Testis (tissue), 3 donors: ENCODE results near the gene WNT11. TPM values are rescaled to one million over a fixed set of nuclear protein-coding genes. Genes with fewer than 3 reads are reported as not detected.

Experiments used
- DNase-seq: peaks from one replicate; pipeline ENCODE4 v3.0.0-alpha.2; 2019
- H3K27ac ChIP-seq, 2 donors: fragments of 200-600 bp; sonication (generic); one replicate each; pipeline ENCODE4 v1.5.1; 2019
- H3K27me3 ChIP-seq: fragments of 200-600 bp; sonication (generic); one replicate; pipeline ENCODE4 v1.5.1; 2019
- H3K36me3 ChIP-seq: fragments of 200-600 bp; sonication (generic); one replicate; pipeline ENCODE4 v1.5.1; 2017; ENCODE audit warnings: low read depth; ENCODE audit errors: missing control alignments
- H3K4me1 ChIP-seq: fragments of 200-600 bp; sonication (generic); one replicate; pipeline ENCODE4 v1.5.1; 2019
- H3K4me3 ChIP-seq, 2 donors: fragments of 200-600 bp; sonication (generic); one replicate each; pipeline ENCODE4 v1.5.1; 2017 to 2019
- H3K9me3 ChIP-seq: fragments of 200-600 bp; sonication (generic); one replicate; pipeline ENCODE4 v1.5.1; 2017
- CTCF ChIP-seq, 3 experiments: fragments of 450-650 bp in 2 of 3; fragments of 200-600 bp in 1 of 3; sonication (generic) in 1 of 3; IDR thresholded peaks; one replicate each; pipeline ENCODE4 v1.5.1; 2016 to 2019; ENCODE audit warnings: antibody characterized with exemption in 3 of 3, mild to moderate bottlenecking in 2 of 3, moderate library complexity in 1 of 3
- POLR2A ChIP-seq: fragments of 450-650 bp; IDR thresholded peaks from one replicate; pipeline ENCODE4 v1.6.1; 2017; ENCODE audit warnings: antibody characterized with exemption, mild to moderate bottlenecking, moderate library complexity
- WGBS, 2 donors: methylation state at CpG; one replicate each; pipeline ENCODE4 v1.1.5; 2018; 5-methylcytosine and 5-hydroxymethylcytosine counted together
- intact Hi-C: fragments of 100-400 bp; cut with DNase I; formaldehyde crosslinking; loops from one replicate; pipeline ENCODE4 v1.15.1; 2023; ENCODE audit warnings: low total_unique reads
- polyA plus RNA-seq: library from polyadenylated mRNA; stranded (reverse); fragments of 350-450 nt; fragmentation: Illumina TruSeq; extraction: RNeasy Lipid Tissue Mini Kit (QIAGEN cat#74804); gene quantifications from one replicate; pipeline ENCODE4 v1.2.3, GENCODE V29; 2014; ENCODE audit warnings: low read depth, low replicate concordance; ENCODE audit not compliant: insufficient read depth
- total RNA-seq, 2 donors: library from RNA; depleted of rRNA; stranded (reverse); fragments of >200 nt; gene quantifications; one replicate each; pipeline ENCODE4 v1.2.3, GENCODE V29; 2016

WNT11 gene
- total and polyA plus RNA-seq, 3 donors from 2014 or later: 2.7 to 4.3 (median 2.8) TPM

- no peak for TF ChIP-seq CTCF (IDR thresholded peaks at IDR 0.05)
- no peak for TF ChIP-seq POLR2A
- H3K27ac ChIP-seq: no peak overlapping the region
- H3K27me3 ChIP-seq: no peaks in the 10 kb centered on the region
- DNase-seq: no peak
- no peaks in the 10 kb centered on the region for H3K4me1 ChIP-seq
- no peaks in the 10 kb centered on the region for H3K9me3 ChIP-seq
- 94 to 97% methylated on average over 4 to 11 of the region's 11 CpGs for WGBS, 2 donors
- intact Hi-C loops: no loop called here
- no peaks in the 10 kb centered on the region for H3K36me3 ChIP-seq
- no peak overlapping the region for H3K4me3 ChIP-seq
These were observed 40.1 kb upstream of the WNT11 start for GRCh38 chr11:76246271-76246933.

GRCh38 chr11:76245720-76246119, 39.4 kb upstream of the WNT11 start:
- WGBS, 2 donors: 69 to 80% methylated on average over 2 of the region's 2 CpGs

GRCh38 chr11:76244316-76244851, 38.1 kb upstream of the WNT11 start:
- TF ChIP-seq CTCF (IDR thresholded peaks at IDR 0.05) (no peak), POLR2A (no peak)
- Histone ChIP-seq H3K27ac (no peak overlapping the region), H3K9me3 (no peaks in the 10 kb centered on the region), H3K27me3 (no peaks in the 10 kb centered on the region), H3K36me3 (no peaks in the 10 kb centered on the region), H3K4me1 (no peaks in the 10 kb centered on the region), H3K4me3 (no peak overlapping the region)
- 77% methylated on average over 4 of the region's 4 CpGs for WGBS, 2 donors
- no peak for DNase-seq
- intact Hi-C loops: no loop called here

More at GRCh38 chr11:76245720-76246119, 39.4 kb upstream of the WNT11 start:
- H3K4me3 ChIP-seq: no peak overlapping the region
- intact Hi-C loops: no loop called here
- H3K9me3 ChIP-seq: no peaks in the 10 kb centered on the region
- no peaks in the 10 kb centered on the region for H3K36me3 ChIP-seq
- no peak for TF ChIP-seq CTCF (IDR thresholded peaks at IDR 0.05)
- no peak for TF ChIP-seq POLR2A
- no peak for DNase-seq
- no peak overlapping the region for H3K27ac ChIP-seq
- no peaks in the 10 kb centered on the region for H3K27me3 ChIP-seq
- no peaks in the 10 kb centered on the region for H3K4me1 ChIP-seq

- no peaks in the 10 kb centered on the region for H3K36me3 ChIP-seq
- H3K4me3 ChIP-seq: no peak overlapping the region
- WGBS, 2 donors: 89 to 97% methylated on average over 5 to 7 of the region's 7 CpGs
- no peak for TF ChIP-seq CTCF (IDR thresholded peaks at IDR 0.05)
- TF ChIP-seq POLR2A: no peak
- no peaks in the 10 kb centered on the region for H3K4me1 ChIP-seq
- no peak overlapping the region for H3K27ac ChIP-seq
- no peaks in the 10 kb centered on the region for H3K9me3 ChIP-seq
- H3K27me3 ChIP-seq: no peaks in the 10 kb centered on the region
- intact Hi-C loops: no loop called here
- DNase-seq: no peak
These were observed 37.6 kb upstream of the WNT11 start for GRCh38 chr11:76243957-76244285.
